OCI-M1 (cell line): ENCODE results near the gene BTG4.

ENCODE experiments used
- DNase-seq: peaks from one replicate; lab custom pipeline; 2025; lab: John Stamatoyannopoulos, UW

Gene BTG4

GRCh38 chr11:111512296-111513239 lies at the start of gene BTG4:
Gene BTG4 (minus strand): TSS chr11:111512386. CDS start chr11:111498776, 13,610 bp downstream.
- no peak for DNase-seq

DNA sequence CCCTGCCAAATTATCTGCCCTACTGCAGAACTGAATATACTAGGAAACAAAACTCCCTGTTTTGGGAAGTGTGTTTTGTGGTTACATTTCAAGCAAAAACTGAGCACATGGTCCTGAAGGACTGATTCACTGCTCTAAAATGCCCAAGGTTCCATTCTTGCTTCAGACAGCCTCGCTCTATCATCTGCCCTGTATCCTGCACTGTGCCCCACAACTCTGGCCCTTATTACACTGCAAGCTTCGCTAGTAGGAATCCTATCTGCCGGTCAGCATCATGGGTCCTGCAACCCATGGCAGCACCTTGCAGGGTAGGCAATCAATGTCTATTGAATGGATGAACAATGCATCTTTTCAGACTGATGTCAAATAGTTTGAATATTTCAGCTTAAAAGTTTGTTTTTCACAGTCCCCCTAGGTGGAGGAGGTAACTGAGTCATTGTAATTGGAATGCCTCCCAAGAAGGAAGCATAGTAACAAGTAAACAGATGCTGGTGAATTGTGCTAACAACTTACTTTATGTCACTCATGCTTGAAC lies 49.7 kb upstream of the BTG4 start:
- no peak for DNase-seq

- DNase-seq, result no peak
Measured at GRCh38 chr11:111561306-111561705, 49.1 kb upstream of the BTG4 start.

- no peak for DNase-seq
Measured at GRCh38 chr11:111560800-111561199, 48.6 kb upstream of the BTG4 start.

- DNase-seq, result no peak
Measured at GRCh38 chr11:111559800-111560464, 47.7 kb upstream of the BTG4 start.

DNA sequence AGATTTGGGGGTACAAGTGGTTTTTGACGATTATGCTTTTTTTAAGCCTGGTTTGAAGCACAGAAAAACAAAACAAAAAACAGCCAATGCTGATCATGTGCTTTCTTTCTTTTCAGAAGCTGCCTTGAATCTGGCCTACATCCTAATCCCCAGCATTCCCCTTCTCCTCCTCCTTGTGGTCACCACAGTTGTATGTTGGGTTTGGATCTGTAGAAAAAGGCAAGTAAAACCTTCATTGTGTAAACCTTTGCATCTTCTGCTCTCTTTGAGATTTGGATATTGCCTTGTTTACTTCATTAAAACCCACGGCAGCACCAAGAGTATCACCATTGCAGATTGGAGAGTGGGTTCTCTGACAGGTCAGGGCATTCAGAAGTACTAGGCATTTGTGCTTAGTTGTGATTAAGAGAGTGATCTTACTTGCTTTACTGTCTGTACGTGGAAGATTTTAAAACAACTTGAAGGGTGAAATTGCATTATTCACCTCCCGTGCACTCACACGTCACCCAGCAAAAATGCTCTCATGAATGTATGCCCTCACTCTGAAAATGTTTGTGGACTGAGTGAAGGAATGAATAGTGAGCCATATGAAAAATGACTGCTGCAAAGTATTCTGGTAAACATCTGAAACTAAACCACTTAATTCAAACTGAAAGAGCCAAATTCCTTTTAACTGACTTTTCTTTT lies 45.4 kb upstream of the BTG4 start:
- DNase-seq, result no peak

DNA sequence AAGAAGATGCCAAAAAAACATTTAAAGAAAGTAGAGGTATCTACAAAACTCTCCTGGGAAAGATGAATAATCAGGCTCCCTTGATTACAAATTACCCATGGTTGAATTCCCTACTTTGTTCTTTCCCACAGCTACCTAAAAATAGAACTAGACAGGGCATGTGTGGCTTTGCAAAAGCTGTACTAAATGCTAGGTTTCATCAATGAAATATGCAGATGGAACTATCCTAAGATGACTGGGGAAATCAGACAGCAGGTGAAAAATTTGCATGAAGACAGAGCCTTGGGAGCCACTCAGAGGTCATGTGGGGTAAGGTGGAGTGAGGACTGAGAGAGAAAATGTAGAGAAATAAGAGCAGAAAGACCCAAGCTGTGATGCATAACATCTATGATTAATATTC lies 43.1 kb upstream of the BTG4 start:
- no peak for DNase-seq

DNA sequence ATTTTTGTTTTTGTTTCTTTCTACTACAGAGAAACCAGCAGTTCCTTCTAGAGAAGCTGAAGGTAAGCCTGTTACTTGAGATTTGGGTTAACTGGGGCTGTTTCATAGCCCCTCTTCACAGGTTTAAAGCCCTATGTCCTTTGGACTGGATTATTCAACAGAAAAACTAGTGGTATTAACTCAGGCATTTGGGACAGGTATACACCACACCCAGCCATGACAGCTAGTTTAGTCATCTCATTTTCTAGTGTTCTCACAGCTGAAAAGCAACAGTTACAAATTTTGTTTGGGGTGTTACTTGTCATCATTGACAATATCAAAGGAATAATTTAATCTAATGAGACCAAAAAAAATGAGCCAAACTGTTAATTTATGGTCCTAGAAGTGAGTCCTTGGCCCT lies 42.3 kb upstream of the BTG4 start:
- DNase-seq, result no peak

GRCh38 chr11:111550258-111550657 lies 38.1 kb upstream of the BTG4 start:
- no peak for DNase-seq

GRCh38 chr11:111549869-111550203 lies 37.6 kb upstream of the BTG4 start:
- DNase-seq, result no peak

DNA sequence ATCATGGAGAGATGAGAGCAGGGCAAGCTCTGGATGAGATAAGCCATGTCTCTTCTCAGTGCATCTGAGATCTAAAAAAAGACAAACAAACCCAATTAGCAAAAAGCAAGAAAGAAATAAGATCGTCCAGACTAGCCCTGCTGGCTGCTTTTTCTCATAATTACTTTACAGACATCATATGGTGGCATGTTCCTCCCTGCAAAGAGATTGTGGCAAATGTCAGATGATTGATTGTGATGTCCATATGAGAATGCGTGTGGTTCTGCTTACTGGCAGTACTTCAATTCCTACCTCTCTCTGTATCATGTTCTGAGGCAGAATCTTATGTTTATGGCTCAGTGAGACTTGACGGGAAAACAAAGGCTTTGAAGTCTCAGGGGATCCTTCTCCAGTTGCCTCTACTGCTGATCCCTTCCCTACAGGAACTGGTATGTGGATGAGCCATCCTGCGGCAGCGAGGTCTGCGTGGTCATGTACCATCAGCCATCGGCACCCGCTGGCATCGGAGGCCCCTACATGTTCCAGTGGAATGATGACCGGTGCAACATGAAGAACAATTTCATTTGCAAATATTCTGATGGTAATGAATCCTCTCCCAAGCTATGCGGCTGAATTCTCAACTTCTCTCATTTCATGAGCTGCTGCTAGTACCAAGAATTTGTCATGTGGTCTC lies 37.1 kb upstream of the BTG4 start:
- DNase-seq, result no peak

GRCh38 chr11:111548525-111548924 lies 36.3 kb upstream of the BTG4 start:
- no peak for DNase-seq

GRCh38 chr11:111542606-111543275 lies 30.6 kb upstream of the BTG4 start:
- no peak for DNase-seq

DNA sequence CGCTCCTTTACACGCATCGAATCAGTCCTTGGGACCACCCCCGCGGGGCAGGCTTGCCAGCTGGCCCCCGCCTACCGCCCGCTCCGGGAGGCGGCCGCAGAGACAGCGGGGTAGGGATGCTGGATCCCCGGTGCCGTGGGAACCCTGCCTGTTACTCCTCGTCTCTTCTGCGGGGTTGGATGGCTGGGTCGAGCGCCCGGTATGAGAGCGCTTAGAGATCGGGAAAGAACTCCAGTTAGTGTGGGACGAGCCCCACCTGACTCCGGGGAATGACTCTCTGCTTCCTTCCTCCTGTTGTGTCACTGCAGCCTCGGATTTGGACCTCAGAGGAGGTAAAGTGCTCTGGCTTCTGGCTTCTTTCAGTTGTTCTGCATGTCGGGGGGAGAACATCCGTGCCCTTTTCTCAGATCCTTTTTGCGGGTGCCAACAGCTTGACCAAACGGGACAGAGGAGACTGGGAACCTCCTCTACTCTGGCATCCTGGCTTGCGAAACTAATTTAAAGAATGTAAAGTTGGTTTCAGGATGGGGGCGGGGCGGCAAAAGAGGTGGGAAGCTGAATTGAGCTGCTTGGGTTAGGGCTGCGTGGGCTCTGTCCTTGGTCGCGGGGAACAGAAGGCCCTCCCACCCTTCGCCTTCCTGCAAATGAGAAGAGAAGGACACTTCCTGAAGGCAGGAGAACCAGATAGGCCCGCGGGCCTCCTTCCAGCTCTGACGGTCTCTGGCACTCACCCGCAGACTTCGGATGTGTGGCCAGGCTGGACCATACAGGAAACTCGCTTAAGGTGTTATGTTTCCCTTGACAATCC lies 29.3 kb upstream of the BTG4 start:
- DNase-seq, result no peak

DNA sequence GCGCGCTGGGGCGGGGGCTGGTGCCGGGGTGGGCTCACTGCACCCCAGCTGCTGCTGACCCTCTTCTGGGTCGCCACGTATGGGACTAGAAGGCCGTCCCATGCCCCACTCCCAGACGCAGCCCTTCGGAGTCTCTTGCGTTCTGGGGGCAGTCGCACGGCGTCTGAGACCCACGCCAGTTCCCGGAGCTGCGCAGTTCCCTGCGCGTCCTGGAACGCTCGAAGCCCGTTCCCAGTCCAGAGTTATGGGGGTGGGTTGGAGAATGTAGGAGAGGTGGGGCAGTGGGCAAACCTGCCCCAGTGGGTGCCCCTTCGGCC lies 28.7 kb upstream of the BTG4 start:
- no peak for DNase-seq

DNA sequence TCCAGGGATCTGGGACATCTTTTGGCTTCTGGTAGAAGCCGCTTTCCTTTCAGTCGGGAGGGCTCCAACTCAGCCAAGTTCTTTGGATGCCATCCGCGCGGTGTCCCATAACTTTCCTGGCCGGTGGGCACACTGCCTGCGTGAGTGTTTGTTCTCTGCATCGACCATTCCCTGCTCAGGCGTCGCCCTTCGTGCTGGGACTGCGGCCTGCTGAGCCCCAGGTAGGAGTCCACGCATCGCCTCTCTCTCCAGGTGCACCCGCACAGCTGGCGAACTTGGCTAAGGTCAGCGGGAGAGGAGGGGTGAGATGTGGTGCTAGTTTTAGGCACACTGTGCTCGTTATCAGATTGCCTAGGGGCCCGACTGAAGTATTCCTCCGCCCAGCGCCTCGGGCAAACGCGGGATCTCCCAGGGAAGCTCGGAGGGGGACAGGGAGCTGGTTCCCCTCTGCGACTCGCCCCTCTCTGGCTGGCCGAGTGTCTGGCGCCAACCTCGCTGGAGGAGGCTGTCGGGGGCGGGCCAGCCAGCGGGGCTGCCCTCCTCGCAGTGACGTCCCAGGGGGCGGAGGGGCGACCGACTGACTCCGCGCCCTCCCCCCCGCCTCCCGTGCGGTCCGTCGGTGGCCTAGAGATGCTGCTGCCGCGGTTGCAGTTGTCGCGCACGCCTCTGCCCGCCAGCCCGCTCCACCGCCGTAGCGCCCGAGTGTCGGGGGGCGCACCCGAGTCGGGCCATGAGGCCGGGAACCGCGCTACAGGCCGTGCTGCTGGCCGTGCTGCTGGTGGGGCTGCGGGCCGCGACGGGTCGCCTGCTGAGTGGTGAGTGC lies 28.1 kb upstream of the BTG4 start, which contains the start of gene LAYN:
LAYN (plus strand) TSS at position 607 of the 823 bp plus-strand sequence; CDS start at position 731, 124 bp downstream.
- DNase-seq, result no peak

- no peak for DNase-seq
Measured at GRCh38 chr11:111539426-111540113, 27.4 kb upstream of the BTG4 start.

- no peak for DNase-seq
Measured at GRCh38 chr11:111538407-111539114, 26.4 kb upstream of the BTG4 start.
